ENCODE measurements around the gene PBX4. TPM values are rescaled to one million over a fixed set of nuclear protein-coding genes. Genes with fewer than 3 reads are reported as not detected.
A peak's percentile ranks its signal among the peaks of the same experiment; 100 is the strongest.

The PBX4 gene
- total and polyA plus RNA-seq, 12 donors: 0.28 to 6.3 (median 0.81) TPM; not detected in 4

DNA sequence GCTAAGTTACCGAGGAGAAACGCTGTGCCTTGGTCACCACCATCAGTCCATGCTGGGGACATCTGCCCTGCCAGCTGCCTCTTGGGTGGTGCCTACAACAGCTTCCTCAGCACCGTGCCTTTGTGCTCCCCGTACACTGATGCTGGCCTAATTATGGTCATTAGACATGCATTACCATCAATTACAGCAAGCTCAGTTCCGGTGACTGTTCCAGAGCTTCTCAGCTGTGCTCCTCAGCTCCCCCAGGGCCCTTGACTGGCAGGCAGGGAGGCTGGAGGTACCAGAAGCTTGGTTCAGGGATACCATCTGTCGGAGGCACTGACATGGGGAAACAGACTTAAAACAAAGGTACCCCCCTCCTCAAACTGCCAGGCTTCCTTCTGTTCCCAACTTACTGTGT, 40.2 kb downstream of the PBX4 start:
- TF ChIP-seq POLR2A (IDR thresholded peaks at IDR 0.05): no peak
- TF ChIP-seq, protein P1, sequence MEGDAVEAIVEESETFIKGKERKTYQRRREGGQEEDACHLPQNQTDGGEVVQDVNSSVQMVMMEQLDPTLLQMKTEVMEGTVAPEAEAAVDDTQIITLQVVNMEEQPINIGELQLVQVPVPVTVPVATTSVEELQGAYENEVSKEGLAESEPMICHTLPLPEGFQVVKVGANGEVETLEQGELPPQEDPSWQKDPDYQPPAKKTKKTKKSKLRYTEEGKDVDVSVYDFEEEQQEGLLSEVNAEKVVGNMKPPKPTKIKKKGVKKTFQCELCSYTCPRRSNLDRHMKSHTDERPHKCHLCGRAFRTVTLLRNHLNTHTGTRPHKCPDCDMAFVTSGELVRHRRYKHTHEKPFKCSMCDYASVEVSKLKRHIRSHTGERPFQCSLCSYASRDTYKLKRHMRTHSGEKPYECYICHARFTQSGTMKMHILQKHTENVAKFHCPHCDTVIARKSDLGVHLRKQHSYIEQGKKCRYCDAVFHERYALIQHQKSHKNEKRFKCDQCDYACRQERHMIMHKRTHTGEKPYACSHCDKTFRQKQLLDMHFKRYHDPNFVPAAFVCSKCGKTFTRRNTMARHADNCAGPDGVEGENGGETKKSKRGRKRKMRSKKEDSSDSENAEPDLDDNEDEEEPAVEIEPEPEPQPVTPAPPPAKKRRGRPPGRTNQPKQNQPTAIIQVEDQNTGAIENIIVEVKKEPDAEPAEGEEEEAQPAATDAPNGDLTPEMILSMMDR (IDR thresholded peaks at IDR 0.05): no peak
- Histone ChIP-seq H3K27me3 (no peaks in the 10 kb centered on the region), H3K27ac (no peak overlapping the region), H3K36me3 (replicated peaks in 1 of 2) (no peaks in the 10 kb centered on the region), H3K4me3 (no peak overlapping the region), H3K4me1 (replicated peaks in 1 of 2) (no peaks in the 10 kb centered on the region), H3K9me3 (replicated peaks in 1 of 3) (no peaks in the 10 kb centered on the region)
- peak in 1 of 7 donors; percentile 74 for DNase-seq
- intact Hi-C loops (cut with DNase I): no loop called here
- 83 to 94% (median 88%) methylated on average over 5 to 6 of the region's 6 CpGs for WGBS, 4 donors

DNA sequence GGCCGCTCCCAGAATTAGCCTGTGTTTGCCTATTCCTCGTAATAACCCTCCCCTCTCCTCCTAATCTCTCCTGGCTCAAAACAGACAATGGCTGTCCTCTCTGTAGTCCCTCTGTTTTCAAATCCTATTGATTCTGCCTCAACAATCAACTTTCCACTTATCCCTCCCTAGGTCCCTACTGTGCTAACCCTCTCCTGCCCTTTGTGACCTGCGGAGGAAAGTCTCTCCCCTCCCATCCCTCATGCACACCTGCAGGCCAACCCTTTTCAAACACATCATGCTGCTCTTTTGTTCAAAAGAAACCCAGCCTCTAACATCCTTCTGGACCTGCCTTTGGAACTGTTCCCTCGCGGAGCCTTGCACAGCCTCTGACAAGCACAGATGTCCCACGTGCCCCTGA, 43.1 kb downstream of the PBX4 start:
- Histone ChIP-seq H3K4me3 (no peak overlapping the region), H3K27ac (no peak overlapping the region), H3K9me3 (replicated peaks in 1 of 3) (no peaks in the 10 kb centered on the region), H3K27me3 (no peaks in the 10 kb centered on the region), H3K36me3 (replicated peaks in 1 of 2) (no peaks in the 10 kb centered on the region), H3K4me1 (replicated peaks in 1 of 2) (no peaks in the 10 kb centered on the region)
- TF ChIP-seq, protein P1 (IDR thresholded peaks at IDR 0.05): no peak
- TF ChIP-seq POLR2A (IDR thresholded peaks at IDR 0.05): no peak
- intact Hi-C loops (cut with DNase I): no loop called here
- no peak for DNase-seq
- WGBS, 4 donors: 79 to 91% (median 84%) methylated on average over 6 of the region's 6 CpGs

DNA sequence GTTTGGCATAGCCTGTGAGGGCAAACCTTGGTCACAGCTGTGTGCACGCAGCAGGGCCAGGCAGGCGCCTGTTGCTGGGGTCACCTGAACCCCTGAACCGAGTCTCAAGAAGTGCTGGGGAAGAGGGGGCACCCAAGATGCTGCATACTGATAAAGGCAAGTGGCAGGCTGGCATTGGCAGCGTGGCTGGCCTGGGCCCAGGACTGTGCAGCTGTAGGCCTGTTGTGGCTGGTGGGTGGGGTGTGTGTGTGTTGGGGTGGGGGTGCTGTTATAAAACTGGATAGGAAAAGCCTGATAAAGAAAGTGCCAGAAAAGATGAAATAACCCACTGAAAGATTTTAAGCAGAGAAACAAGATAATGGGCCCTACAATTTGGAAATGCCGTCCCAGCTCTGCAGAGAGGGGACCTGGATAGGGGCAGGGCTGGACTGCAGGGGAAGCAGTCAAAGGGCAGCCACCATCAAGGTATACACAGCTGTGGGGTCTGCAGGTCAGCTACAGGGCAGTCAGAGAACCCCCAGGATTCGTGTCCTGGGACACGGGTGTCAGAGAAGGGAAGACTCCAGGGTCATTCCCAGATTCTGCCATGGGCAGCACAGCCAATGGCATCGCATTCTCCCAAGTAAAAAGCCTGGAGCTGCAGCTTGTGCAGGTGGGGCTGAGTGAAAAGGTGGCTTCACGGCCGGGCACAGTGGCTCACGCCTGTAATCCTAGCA, 47.3 kb downstream of the PBX4 start:
- Histone ChIP-seq H3K27ac (no peak overlapping the region), H3K9me3 (replicated peaks in 1 of 3) (no peaks in the 10 kb centered on the region), H3K27me3 (no peaks in the 10 kb centered on the region), H3K4me3 (no peak overlapping the region), H3K4me1 (replicated peaks in 1 of 2) (no peaks in the 10 kb centered on the region), H3K36me3 (replicated peaks in 1 of 2) (no peaks in the 10 kb centered on the region)
- 78 to 87% (median 86%) methylated on average over 9 to 11 of the region's 11 CpGs for WGBS, 4 donors
- intact Hi-C loops (cut with DNase I): no loop called here
- no peak for DNase-seq
- TF ChIP-seq, protein P1 (IDR thresholded peaks at IDR 0.05): no peak
- TF ChIP-seq POLR2A (IDR thresholded peaks at IDR 0.05): no peak

DNA sequence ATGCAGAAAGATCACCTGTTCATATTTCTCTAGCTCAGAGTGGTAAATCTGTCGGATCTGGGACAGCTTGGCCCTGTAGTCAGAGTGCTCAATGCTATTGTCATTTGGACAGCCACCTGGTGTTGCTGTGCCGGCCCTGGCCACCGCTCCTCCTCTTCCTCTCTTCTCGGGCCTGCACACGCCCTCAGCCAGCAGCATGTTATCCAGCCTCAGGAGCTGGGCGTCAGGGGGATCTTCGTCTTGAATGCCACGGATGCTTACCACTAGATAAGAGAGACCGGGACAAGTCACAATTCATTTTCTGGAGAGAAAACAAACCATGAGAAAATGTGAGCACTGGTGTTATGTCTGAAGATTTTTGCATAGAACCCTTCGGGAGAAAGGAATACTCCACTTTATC, 47.9 kb downstream of the PBX4 start:
- intact Hi-C loops (cut with DNase I): no loop called here
- no peaks in the 10 kb centered on the region for H3K27me3 ChIP-seq
- DNase-seq: no peak
- H3K4me1 ChIP-seq (replicated peaks in 1 of 2): no peaks in the 10 kb centered on the region
- no peaks in the 10 kb centered on the region for H3K36me3 ChIP-seq (replicated peaks in 1 of 2)
- H3K27ac ChIP-seq: no peak overlapping the region
- H3K9me3 ChIP-seq (replicated peaks in 1 of 3): no peaks in the 10 kb centered on the region
- TF ChIP-seq, protein P1 (IDR thresholded peaks at IDR 0.05): no peak
- no peak for TF ChIP-seq POLR2A (IDR thresholded peaks at IDR 0.05)
- H3K4me3 ChIP-seq: no peak overlapping the region
- WGBS, 4 donors: 78 to 85% (median 79%) methylated on average over 7 to 10 of the region's 10 CpGs

Measured in adrenal gland (tissue), 12 donors.